HEK293 (cell line): ENCODE measurements around the gene TBC1D9B.

Experiments
- CTCF ChIP-seq: fragments of 450-650 bp; formaldehyde crosslinking; IDR thresholded peaks from 2 replicates; pipeline ENCODE4 v1.5.1; 2016; ENCODE audit warnings: missing biosample characterization, missing genetic modification characterization
- PRDM10 ChIP-seq: fragments of 450-650 bp; formaldehyde crosslinking; IDR thresholded peaks from 2 replicates; pipeline ENCODE4 v1.5.1; 2016; ENCODE audit warnings: missing biosample characterization, missing genetic modification characterization
- REST ChIP-seq: fragments of 450-650 bp; formaldehyde crosslinking; IDR thresholded peaks from 2 replicates; pipeline ENCODE4 v1.5.1; 2016; ENCODE audit warnings: missing biosample characterization, missing genetic modification characterization
- ZFP3 ChIP-seq: fragments of 450-650 bp; formaldehyde crosslinking; IDR thresholded peaks from 2 replicates; pipeline ENCODE4 v1.5.1; 2016; ENCODE audit warnings: low read depth, missing biosample characterization, missing genetic modification characterization
- ZNF10 ChIP-seq: fragments of 450-650 bp; formaldehyde crosslinking; IDR thresholded peaks from 2 replicates; pipeline ENCODE4 v1.5.1; 2017; ENCODE audit warnings: missing biosample characterization, missing genetic modification characterization
- ZNF571 ChIP-seq: fragments of 450-650 bp; formaldehyde crosslinking; IDR thresholded peaks from 2 replicates; pipeline ENCODE4 v1.5.0; 2017; ENCODE audit warnings: missing biosample characterization, missing genetic modification characterization
- ZNF580 ChIP-seq: fragments of 450-650 bp; formaldehyde crosslinking; IDR thresholded peaks from 2 replicates; pipeline ENCODE4 v1.5.1; 2016; ENCODE audit warnings: missing biosample characterization, missing genetic modification characterization
- ZNF76 ChIP-seq: fragments of 450-650 bp; formaldehyde crosslinking; IDR thresholded peaks from 2 replicates; pipeline ENCODE4; 2016; ENCODE audit warnings: low read depth, missing biosample characterization, missing genetic modification characterization, borderline replicate concordance

- TF ChIP-seq ZNF76 (tag by site-specific recombination) (no peak), ZNF580 (no peak), REST (no peak), CTCF (tag by site-specific recombination) (no peak), ZNF571 (tag by site-specific recombination) (no peak), ZFP3 (tag by site-specific recombination) (no peak), PRDM10 (tag by site-specific recombination) (no peak), ZNF10 (tag by site-specific recombination) (no peak)
Measured at GRCh38 chr5:179926657-179927056, 19.0 kb upstream of the TBC1D9B start.
